ENCODE results near the gene ATXN2.

DNA sequence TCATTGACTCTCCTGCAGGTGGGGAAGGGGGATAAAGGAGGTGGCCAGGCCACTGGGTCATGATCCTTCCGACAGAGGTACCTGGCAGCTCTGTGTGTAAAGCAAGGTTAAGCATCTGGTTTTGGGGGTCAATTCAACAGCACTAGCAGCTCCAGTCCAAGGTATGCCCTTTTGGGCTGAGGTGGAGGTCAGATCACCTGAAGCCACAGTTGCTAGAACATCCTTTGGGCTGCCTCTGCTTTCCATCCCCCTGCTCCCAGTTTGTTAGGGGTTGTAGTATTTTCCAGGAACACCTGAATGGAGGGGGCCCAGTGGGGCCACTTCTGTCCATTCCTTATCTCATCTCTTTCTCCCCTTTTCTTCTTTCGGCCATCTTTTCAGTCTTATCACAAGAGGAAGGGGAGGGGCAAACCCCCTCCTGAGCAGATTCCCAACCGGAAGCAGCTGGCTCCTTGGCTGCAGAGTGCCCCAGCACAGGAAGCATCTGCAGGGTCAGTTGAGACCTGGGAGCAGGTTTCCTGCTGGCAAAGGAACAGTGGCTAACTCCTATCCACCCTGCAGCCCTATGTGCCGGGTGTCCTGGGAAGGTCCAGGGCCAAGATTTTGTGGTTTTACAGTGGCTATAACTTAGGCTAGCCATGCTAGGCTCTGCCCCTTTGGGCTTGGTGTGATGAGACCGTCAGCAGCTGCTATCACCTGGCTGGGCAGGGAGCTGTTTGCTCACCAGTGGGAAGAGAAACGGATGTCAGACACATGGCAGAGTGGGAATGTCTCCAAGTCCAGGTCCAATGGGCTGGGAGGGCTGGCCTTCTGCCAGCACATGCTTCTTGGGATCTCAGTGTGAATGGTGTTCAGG lies 153.2 kb downstream of the ATXN2 start:
- TF ChIP-seq, protein P1, sequence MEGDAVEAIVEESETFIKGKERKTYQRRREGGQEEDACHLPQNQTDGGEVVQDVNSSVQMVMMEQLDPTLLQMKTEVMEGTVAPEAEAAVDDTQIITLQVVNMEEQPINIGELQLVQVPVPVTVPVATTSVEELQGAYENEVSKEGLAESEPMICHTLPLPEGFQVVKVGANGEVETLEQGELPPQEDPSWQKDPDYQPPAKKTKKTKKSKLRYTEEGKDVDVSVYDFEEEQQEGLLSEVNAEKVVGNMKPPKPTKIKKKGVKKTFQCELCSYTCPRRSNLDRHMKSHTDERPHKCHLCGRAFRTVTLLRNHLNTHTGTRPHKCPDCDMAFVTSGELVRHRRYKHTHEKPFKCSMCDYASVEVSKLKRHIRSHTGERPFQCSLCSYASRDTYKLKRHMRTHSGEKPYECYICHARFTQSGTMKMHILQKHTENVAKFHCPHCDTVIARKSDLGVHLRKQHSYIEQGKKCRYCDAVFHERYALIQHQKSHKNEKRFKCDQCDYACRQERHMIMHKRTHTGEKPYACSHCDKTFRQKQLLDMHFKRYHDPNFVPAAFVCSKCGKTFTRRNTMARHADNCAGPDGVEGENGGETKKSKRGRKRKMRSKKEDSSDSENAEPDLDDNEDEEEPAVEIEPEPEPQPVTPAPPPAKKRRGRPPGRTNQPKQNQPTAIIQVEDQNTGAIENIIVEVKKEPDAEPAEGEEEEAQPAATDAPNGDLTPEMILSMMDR (IDR thresholded peaks at IDR 0.05 in 8 of 11, conservative IDR thresholded peaks at IDR 0.05 in 3 of 11): no peak
- no peak for TF ChIP-seq POLR2A (IDR thresholded peaks at IDR 0.05)
